DOHH2 (cell line): ENCODE measurements around the gene SDHC.

Experiments used
- H3F3A ChIP-seq: fragments of 200-600 bp; sonication (generic), shearing (Covaris generic); 2 replicates; pipeline ENCODE4 v1.6.0; 2016; ENCODE audit warnings: antibody characterized with exemption, mild to moderate bottlenecking; ENCODE audit not compliant: control insufficient read depth, insufficient read depth
- H3K27ac ChIP-seq: fragments of 200-600 bp; sonication (generic); 2 replicates; pipeline ENCODE4 v1.5.1; 2014; ENCODE audit warnings: low read depth, mild to moderate bottlenecking, low read length, moderate library complexity
- H3K27me3 ChIP-seq: fragments of 200-600 bp; sonication (generic); 2 replicates; pipeline ENCODE4 v1.6.1; 2014; ENCODE audit warnings: mild to moderate bottlenecking, low read length, mixed read lengths; ENCODE audit not compliant: control insufficient read depth
- H3K36me3 ChIP-seq: fragments of 200-600 bp; sonication (generic); 2 replicates; pipeline ENCODE4 v1.6.1; 2014; ENCODE audit warnings: mild to moderate bottlenecking, low read length, moderate library complexity, mixed read lengths; ENCODE audit not compliant: control insufficient read depth
- H3K4me1 ChIP-seq: fragments of 200-600 bp; sonication (generic); 2 replicates; pipeline ENCODE4 v1.6.1; 2014; ENCODE audit warnings: mild to moderate bottlenecking, low read length, mixed read lengths; ENCODE audit not compliant: control insufficient read depth
- H3K4me2 ChIP-seq: fragments of 200-600 bp; sonication (generic); 2 replicates; pipeline ENCODE4 v1.6.0; 2014; ENCODE audit warnings: mild to moderate bottlenecking, low read length, moderate library complexity
- H3K4me3 ChIP-seq: fragments of 200-600 bp; sonication (generic); 2 replicates; pipeline ENCODE4 v1.5.1; 2014; ENCODE audit warnings: mild to moderate bottlenecking, low read length, mixed read lengths
- H3K79me2 ChIP-seq: fragments of 200-600 bp; sonication (generic); 2 replicates; pipeline ENCODE4 v1.6.1; 2014; ENCODE audit warnings: mild to moderate bottlenecking, low read length, mixed read lengths; ENCODE audit not compliant: control insufficient read depth
- H3K9me2 ChIP-seq: fragments of 200-600 bp; sonication (generic); replicated peaks from 2 replicates; pipeline ENCODE4 v1.6.1; 2014; ENCODE audit warnings: mild to moderate bottlenecking, low read length, mixed read lengths; ENCODE audit not compliant: control insufficient read depth
- H3K9me3 ChIP-seq: fragments of 200-600 bp; sonication (generic); 2 replicates; pipeline ENCODE4 v1.6.1; 2014; ENCODE audit warnings: antibody characterized with exemption, low read length, mixed read lengths; ENCODE audit not compliant: control insufficient read depth, insufficient read depth
- H4K20me1 ChIP-seq: fragments of 200-600 bp; sonication (generic); 2 replicates; pipeline ENCODE4 v1.6.0; 2014; ENCODE audit warnings: low read depth, mild to moderate bottlenecking, antibody characterized with exemption, low read length, moderate library complexity; ENCODE audit not compliant: control insufficient read depth, insufficient read depth
- EZH2phosphoT487 ChIP-seq: fragments of 200-600 bp; sonication (generic); IDR thresholded peaks from 2 replicates; pipeline ENCODE4 v1.6.1; 2017; ENCODE audit warnings: borderline replicate concordance, mild to moderate bottlenecking, antibody characterized with exemption, low read length, moderate library complexity, mixed read lengths
- TF ChIP-seq, protein P1 (sequence below): fragments of 200-600 bp; sonication (generic); IDR thresholded peaks from one replicate; pipeline ENCODE4 v1.5.1; 2014; ENCODE audit warnings: antibody characterized with exemption, mild to moderate bottlenecking, low read depth, low read length; ENCODE audit not compliant: poor library complexity, severe bottlenecking

Gene SDHC

DNA sequence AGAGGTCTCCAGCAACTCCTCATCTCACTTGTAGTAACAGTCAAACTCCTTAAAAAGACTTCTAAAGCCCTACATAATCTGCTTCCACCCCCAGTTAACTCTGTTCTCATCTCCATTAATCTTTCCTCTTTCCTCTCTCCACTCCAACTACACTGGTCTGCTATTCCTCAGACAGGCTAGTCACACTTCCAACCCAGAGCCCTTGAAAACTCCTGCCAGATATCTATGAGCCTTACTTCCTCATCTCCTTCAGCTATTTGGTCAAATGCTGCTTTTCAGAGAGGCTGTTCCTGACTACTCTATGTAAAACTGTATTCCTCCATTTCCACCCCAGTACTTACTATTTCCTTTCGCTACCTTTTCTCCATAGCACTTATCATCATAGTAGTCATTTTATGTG lies 31.2 kb upstream of the SDHC start:
- Histone ChIP-seq H3F3A (no peaks in the 10 kb centered on the region), H3K36me3 (no peaks in the 10 kb centered on the region), H3K27ac (no peak overlapping the region), H3K79me2 (no peaks in the 10 kb centered on the region), H3K9me3 (no peaks in the 10 kb centered on the region), H3K9me2 (no peaks in the 10 kb centered on the region), H3K4me1 (peaks cover 9% of the 10 kb centered on the region), H3K4me3 (no peak overlapping the region), H3K27me3 (peaks cover 37% of the 10 kb centered on the region), H4K20me1 (no peaks in the 10 kb centered on the region), H3K4me2 (peak overlapping the region; percentile 24)
- TF ChIP-seq EZH2phosphoT487, result no peak
- TF ChIP-seq, protein P1, sequence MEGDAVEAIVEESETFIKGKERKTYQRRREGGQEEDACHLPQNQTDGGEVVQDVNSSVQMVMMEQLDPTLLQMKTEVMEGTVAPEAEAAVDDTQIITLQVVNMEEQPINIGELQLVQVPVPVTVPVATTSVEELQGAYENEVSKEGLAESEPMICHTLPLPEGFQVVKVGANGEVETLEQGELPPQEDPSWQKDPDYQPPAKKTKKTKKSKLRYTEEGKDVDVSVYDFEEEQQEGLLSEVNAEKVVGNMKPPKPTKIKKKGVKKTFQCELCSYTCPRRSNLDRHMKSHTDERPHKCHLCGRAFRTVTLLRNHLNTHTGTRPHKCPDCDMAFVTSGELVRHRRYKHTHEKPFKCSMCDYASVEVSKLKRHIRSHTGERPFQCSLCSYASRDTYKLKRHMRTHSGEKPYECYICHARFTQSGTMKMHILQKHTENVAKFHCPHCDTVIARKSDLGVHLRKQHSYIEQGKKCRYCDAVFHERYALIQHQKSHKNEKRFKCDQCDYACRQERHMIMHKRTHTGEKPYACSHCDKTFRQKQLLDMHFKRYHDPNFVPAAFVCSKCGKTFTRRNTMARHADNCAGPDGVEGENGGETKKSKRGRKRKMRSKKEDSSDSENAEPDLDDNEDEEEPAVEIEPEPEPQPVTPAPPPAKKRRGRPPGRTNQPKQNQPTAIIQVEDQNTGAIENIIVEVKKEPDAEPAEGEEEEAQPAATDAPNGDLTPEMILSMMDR, result no peak

DNA sequence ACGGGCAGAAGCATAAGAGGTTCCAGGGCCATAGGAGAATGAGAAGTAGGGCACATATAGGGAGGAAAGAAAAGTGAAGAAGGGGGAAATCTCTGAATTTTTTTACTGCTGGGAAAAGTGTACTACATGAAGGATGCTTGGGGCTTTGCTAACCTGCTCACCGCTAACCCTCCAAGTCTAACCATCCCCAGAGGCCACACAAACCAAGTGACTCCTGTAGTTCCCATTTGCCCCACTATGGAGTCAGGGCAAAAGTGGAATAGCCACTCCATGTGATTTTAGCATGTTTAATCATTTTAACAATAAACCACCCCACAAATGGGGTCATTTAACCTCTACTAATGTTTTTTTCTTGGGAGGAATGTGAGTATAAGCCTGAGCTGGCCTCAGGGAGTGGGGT lies 29.1 kb upstream of the SDHC start:
- no peaks in the 10 kb centered on the region for H3K79me2 ChIP-seq
- no peaks in the 10 kb centered on the region for H4K20me1 ChIP-seq
- no peaks in the 10 kb centered on the region for H3K36me3 ChIP-seq
- H3K4me1 ChIP-seq, result peaks cover 9% of the 10 kb centered on the region
- H3K9me3 ChIP-seq, result no peaks in the 10 kb centered on the region
- TF ChIP-seq, protein P1, result no peak
- TF ChIP-seq EZH2phosphoT487, result no peak
- H3K27ac ChIP-seq, result no peak overlapping the region
- H3K4me2 ChIP-seq, result no peak overlapping the region
- H3K27me3 ChIP-seq, result peaks cover 34% of the 10 kb centered on the region
- H3K9me2 ChIP-seq, result no peaks in the 10 kb centered on the region
- no peaks in the 10 kb centered on the region for H3F3A ChIP-seq
- no peak overlapping the region for H3K4me3 ChIP-seq

DNA sequence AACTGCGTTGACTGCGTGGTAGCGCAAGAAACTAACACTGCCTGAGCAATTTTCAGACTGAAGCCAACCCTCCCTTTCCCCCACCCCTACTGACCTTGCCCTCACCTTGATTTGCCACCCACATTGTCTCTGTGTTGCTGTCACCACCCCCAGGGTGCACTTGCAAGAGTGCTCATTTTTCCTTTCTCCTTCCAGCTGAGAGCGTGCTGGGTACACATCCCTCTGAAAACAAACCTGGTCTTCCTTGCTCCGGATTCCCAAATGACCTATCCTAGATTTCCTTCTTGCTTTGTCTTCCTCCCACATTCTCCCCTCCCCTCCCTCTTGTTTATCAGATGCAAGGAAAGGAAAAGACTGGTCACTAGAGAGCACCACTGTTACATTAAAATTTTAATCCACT lies 28.7 kb upstream of the SDHC start:
- Histone ChIP-seq H3K27ac (no peak overlapping the region), H3K9me2 (no peaks in the 10 kb centered on the region), H3K27me3 (peaks cover 30% of the 10 kb centered on the region), H3K79me2 (no peaks in the 10 kb centered on the region), H3K9me3 (no peaks in the 10 kb centered on the region), H4K20me1 (no peaks in the 10 kb centered on the region), H3K4me3 (no peak overlapping the region), H3K4me1 (peaks cover 9% of the 10 kb centered on the region), H3K36me3 (no peaks in the 10 kb centered on the region), H3K4me2 (no peak overlapping the region), H3F3A (no peaks in the 10 kb centered on the region)
- TF ChIP-seq, protein P1, result no peak
- no peak for TF ChIP-seq EZH2phosphoT487
